OCI-LY1 (cell line): Measurements from ENCODE around the gene SUSD6.

Source experiments
- H2AFZ ChIP-seq: fragments of 200-600 bp; sonication (generic), shearing (Covaris generic); 2 replicates; pipeline ENCODE4 v1.6.0; 2014; ENCODE audit warnings: antibody characterized with exemption, mild to moderate bottlenecking, low read length
- H3F3A ChIP-seq: fragments of 200-600 bp; sonication (generic), shearing (Covaris generic); 2 replicates; pipeline ENCODE4 v1.6.0; 2014; ENCODE audit warnings: mild to moderate bottlenecking, antibody characterized with exemption, low read length, moderate library complexity; ENCODE audit not compliant: insufficient read depth
- H3K27ac ChIP-seq: fragments of 200-600 bp; sonication (generic); 2 replicates; pipeline ENCODE4 v1.5.1; 2014; ENCODE audit warnings: low read length, mixed run types, mild to moderate bottlenecking, low read depth; ENCODE audit not compliant: poor library complexity, severe bottlenecking
- H3K27me3 ChIP-seq: fragments of 200-600 bp; sonication (generic); 2 replicates; pipeline ENCODE4 v1.6.0; 2014; ENCODE audit warnings: antibody characterized with exemption, mild to moderate bottlenecking, low read length, moderate library complexity; ENCODE audit not compliant: insufficient read depth
- H3K36me3 ChIP-seq: fragments of 200-600 bp; sonication (generic); 2 replicates; pipeline ENCODE4 v1.6.1; 2014; ENCODE audit warnings: mild to moderate bottlenecking, antibody characterized with exemption, low read length, moderate library complexity, mixed read lengths; ENCODE audit not compliant: insufficient read depth
- H3K4me1 ChIP-seq: fragments of 200-600 bp; sonication (generic); 2 replicates; pipeline ENCODE4 v1.5.1; 2014; ENCODE audit warnings: mild to moderate bottlenecking, low read length, moderate library complexity; ENCODE audit not compliant: insufficient read depth, severe bottlenecking
- H3K4me2 ChIP-seq: fragments of 200-600 bp; sonication (generic), shearing (Covaris generic); 2 replicates; pipeline ENCODE4 v1.6.1; 2014; ENCODE audit warnings: low read length
- H3K4me3 ChIP-seq: fragments of 200-600 bp; sonication (generic); 2 replicates; pipeline ENCODE4 v1.5.1; 2014; ENCODE audit warnings: low read length, low read depth, mild to moderate bottlenecking, mixed read lengths; ENCODE audit not compliant: poor library complexity, severe bottlenecking
- H3K79me2 ChIP-seq: fragments of 200-600 bp; shearing (Covaris generic); 2 replicates; pipeline ENCODE4 v1.6.1; 2016; ENCODE audit warnings: mixed run types, low read length, mixed read lengths; ENCODE audit not compliant: insufficient read depth
- H3K9ac ChIP-seq: fragments of 200-600 bp; sonication (generic), shearing (Covaris generic); 2 replicates; pipeline ENCODE4 v1.6.1; 2014; ENCODE audit warnings: mild to moderate bottlenecking, low read length, mixed read lengths
- H3K9me2 ChIP-seq: fragments of 200-600 bp; sonication (generic), shearing (Covaris generic); 2 replicates; pipeline ENCODE4 v1.6.1; 2014; ENCODE audit warnings: low read depth, mild to moderate bottlenecking, low read length, mixed read lengths
- H3K9me3 ChIP-seq: fragments of 200-600 bp; shearing (Covaris generic); 2 replicates; pipeline ENCODE4 v1.6.1; 2014; ENCODE audit warnings: low read length, mixed read lengths
- H4K20me1 ChIP-seq: fragments of 200-600 bp; sonication (generic), shearing (Covaris generic); 2 replicates; pipeline ENCODE4 v1.6.0; 2016; ENCODE audit warnings: mild to moderate bottlenecking, low read length; ENCODE audit not compliant: insufficient read depth
- CTCF ChIP-seq: fragments of 200-600 bp; sonication (generic), shearing (Covaris generic); IDR thresholded peaks from 2 replicates; pipeline ENCODE4 v1.5.1; 2017; ENCODE audit warnings: mild to moderate bottlenecking, antibody characterized with exemption, low read length, moderate library complexity, mixed read lengths
- EZH2 ChIP-seq: fragments of 200-600 bp; sonication (generic), shearing (Covaris generic); IDR thresholded peaks from 2 replicates; pipeline ENCODE4 v1.8.0; 2017; ENCODE audit warnings: borderline replicate concordance, mixed run types, mild to moderate bottlenecking, antibody characterized with exemption, low read length, moderate library complexity, mixed read lengths

Gene SUSD6

GRCh38 chr14:69620981-69621380 is 9.6 kb downstream of the SUSD6 start:
- Histone ChIP-seq H3K9me2 (no peaks in the 10 kb centered on the region), H4K20me1 (no peaks in the 10 kb centered on the region), H3K4me1 (peaks cover 96% of the 10 kb centered on the region), H3K4me2 (peak overlapping the region; percentile 9; the same call in 1 of the 2 replicates), H3K36me3 (peaks cover 37% of the 10 kb centered on the region; the same call in 1 of the 2 replicates), H3K27me3 (no peaks in the 10 kb centered on the region), H3K9ac (no peak overlapping the region), H3K9me3 (no peaks in the 10 kb centered on the region), H3K4me3 (no peak overlapping the region), H3K79me2 (peaks cover 100% of the 10 kb centered on the region), H2AFZ (no peak overlapping the region), H3F3A (no peaks in the 10 kb centered on the region), H3K27ac (peak overlapping the region; percentile 33)
- TF ChIP-seq EZH2 = no peak
- TF ChIP-seq CTCF = no peak

- peaks cover 100% of the 10 kb centered on the region for H3K79me2 ChIP-seq
- H3K9ac ChIP-seq = no peak overlapping the region
- TF ChIP-seq CTCF (no peak), EZH2 (no peak)
- H3K27ac ChIP-seq = no peak overlapping the region
- H2AFZ ChIP-seq = no peak overlapping the region
- no peak overlapping the region for H3K4me3 ChIP-seq
- peaks cover 96% of the 10 kb centered on the region for H3K4me1 ChIP-seq
- 0 out of 2 replicates have a peak, but pooled peaks cover 2% of the 10 kb centered on the region for H3F3A ChIP-seq
- H3K27me3 ChIP-seq = no peaks in the 10 kb centered on the region
- no peaks in the 10 kb centered on the region for H3K9me2 ChIP-seq
- no peaks in the 10 kb centered on the region for H4K20me1 ChIP-seq
- H3K9me3 ChIP-seq = no peaks in the 10 kb centered on the region
- H3K36me3 ChIP-seq = 0 out of 2 replicates have a peak, but pooled peaks cover 8% of the 10 kb centered on the region
- H3K4me2 ChIP-seq = peak overlapping the region; percentile 57; the same call in 1 of the 2 replicates
Observed at GRCh38 chr14:69624136-69624535, 12.7 kb downstream of the SUSD6 start.

GRCh38 chr14:69625299-69626131 is 14.1 kb downstream of the SUSD6 start:
- peak overlapping the region; percentile 57 for H3K4me2 ChIP-seq
- TF ChIP-seq CTCF (no peak), EZH2 (no peak)
- H4K20me1 ChIP-seq = no peaks in the 10 kb centered on the region
- H3K9me3 ChIP-seq = no peaks in the 10 kb centered on the region
- H3K79me2 ChIP-seq = peaks cover 100% of the 10 kb centered on the region
- peaks cover 96% of the 10 kb centered on the region for H3K4me1 ChIP-seq
- peak overlapping the region; percentile 78 for H3K27ac ChIP-seq
- H3K27me3 ChIP-seq = no peaks in the 10 kb centered on the region
- H3K4me3 ChIP-seq = peak overlapping the region; percentile 37
- no peaks in the 10 kb centered on the region for H3K9me2 ChIP-seq
- H3K36me3 ChIP-seq = no peaks in the 10 kb centered on the region
- peak overlapping the region; percentile 44; the same call in 1 of the 2 replicates for H3K9ac ChIP-seq
- H3F3A ChIP-seq = 0 out of 2 replicates have a peak, but pooled peaks cover 5% of the 10 kb centered on the region
- no peak overlapping the region for H2AFZ ChIP-seq
